ENCODE data around the gene TSPAN17.
A peak's percentile ranks its signal among the peaks of the same experiment; 100 is the strongest.

Gene TSPAN17

DNA sequence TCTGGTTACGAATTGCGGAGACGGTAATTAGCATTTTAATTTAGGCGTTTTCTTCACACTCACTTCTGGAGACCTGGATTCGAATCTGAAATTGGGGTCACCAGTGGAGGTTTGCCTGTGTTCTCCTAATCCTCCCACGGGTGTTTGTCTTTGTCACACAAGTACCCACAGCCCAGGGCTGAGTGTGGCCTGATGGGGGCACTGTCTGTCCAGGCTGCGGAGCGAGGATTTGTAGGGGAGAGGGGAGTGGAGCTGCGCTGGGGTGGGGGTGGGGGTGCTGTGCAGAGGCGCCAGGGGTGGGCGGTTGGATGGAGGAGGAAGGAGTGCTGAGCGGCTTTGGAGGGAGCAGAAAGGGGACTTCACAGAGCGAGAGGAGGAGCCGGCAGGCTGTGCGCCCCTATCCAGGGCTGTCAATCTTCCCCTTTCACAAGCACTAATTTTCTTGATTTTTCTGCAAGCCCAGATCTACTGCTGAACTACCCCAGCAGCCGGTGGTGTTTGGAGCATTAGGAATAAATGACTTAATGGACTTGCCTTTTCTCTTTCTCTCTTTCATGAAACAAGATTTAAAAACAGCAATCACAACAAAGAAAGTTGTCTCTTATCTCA is 53.1 kb downstream of the TSPAN17 start:
- DNase-seq (ENCODE audit: low read depth), result no peak
- TF ChIP-seq, protein P1, sequence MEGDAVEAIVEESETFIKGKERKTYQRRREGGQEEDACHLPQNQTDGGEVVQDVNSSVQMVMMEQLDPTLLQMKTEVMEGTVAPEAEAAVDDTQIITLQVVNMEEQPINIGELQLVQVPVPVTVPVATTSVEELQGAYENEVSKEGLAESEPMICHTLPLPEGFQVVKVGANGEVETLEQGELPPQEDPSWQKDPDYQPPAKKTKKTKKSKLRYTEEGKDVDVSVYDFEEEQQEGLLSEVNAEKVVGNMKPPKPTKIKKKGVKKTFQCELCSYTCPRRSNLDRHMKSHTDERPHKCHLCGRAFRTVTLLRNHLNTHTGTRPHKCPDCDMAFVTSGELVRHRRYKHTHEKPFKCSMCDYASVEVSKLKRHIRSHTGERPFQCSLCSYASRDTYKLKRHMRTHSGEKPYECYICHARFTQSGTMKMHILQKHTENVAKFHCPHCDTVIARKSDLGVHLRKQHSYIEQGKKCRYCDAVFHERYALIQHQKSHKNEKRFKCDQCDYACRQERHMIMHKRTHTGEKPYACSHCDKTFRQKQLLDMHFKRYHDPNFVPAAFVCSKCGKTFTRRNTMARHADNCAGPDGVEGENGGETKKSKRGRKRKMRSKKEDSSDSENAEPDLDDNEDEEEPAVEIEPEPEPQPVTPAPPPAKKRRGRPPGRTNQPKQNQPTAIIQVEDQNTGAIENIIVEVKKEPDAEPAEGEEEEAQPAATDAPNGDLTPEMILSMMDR (conservative IDR thresholded peaks at IDR 0.05; ENCODE audit: control insufficient read depth, insufficient read depth, low read depth, low read length), result peak; percentile 38
- H3K4me3 ChIP-seq (ENCODE audit: control insufficient read depth, low read depth, low read length), result no peak overlapping the region

DNA sequence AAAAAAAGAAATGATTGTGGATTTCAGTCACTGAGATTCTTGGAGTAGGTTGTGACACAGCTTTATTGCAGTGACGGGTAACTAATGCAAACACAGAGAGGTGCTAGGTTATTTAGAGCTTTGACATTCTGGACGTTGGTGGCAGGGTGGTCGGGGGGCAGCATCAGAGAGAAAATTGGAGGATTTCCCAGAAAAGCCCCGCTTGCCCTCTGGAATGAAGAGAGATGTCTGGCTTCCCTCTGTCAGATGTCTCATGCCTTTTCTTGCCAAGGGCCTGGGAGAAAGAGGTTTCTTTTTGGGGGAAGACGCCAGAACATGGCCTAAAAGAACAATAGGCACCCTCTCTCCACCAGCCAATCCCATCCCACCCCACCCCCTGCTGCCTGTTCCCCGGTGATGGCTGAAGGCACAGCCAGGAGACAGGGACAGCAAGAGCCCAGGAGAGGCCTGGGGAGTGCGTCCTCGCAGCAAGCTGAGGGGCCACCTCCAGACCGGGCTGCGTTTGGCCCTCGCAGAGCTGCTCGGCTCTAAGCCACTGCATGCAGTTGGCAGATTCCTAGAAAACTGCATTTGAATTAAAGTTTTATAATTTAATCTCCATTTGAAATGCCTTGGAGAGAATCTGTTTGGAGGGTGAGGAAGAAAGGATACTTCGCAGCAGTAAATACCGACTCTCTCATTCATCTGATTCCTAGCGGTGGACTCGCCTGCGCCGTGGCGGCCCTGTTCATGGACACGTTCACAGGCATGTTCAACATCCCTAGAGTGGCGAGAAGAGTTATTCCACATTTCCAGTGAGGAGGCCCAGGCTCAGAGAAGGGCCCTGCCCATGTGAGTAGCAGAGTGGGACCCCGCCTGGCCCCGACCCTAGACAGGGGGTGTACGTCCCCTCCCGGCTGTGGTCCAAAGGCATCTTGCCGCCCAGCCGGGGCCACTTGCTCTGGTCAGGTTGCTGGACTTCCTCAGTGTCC is 55.7 kb downstream of the TSPAN17 start:
- H3K4me3 ChIP-seq (ENCODE audit: control insufficient read depth, low read depth, low read length), result no peak overlapping the region
- TF ChIP-seq, protein P1 (conservative IDR thresholded peaks at IDR 0.05; ENCODE audit: control insufficient read depth, insufficient read depth, low read depth, low read length), result no peak
- DNase-seq (ENCODE audit: low read depth), result no peak

DNA sequence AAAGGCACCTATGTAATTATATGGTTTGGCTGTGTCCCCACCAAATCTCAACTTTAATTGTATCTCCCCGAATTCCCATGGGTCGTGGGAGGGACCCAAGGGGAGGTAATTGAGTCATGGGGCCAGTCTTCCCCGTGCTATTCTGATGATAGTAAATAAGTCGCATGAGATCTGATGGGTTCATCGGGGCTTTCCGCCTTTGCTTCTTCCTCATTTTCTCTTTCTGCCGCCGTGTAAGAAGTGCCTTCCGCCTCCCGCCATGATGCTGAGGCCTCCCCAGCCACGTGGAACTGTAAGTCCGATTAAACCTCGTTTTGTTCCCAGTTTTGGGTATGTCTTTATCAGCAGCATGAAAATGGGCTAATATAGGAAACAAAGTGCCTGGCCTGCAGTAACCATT is 56.6 kb downstream of the TSPAN17 start:
- no peak overlapping the region for H3K4me3 ChIP-seq (ENCODE audit: control insufficient read depth, low read depth, low read length)
- TF ChIP-seq, protein P1 (conservative IDR thresholded peaks at IDR 0.05; ENCODE audit: control insufficient read depth, insufficient read depth, low read depth, low read length), result no peak
- DNase-seq (ENCODE audit: low read depth), result no peak

DNA sequence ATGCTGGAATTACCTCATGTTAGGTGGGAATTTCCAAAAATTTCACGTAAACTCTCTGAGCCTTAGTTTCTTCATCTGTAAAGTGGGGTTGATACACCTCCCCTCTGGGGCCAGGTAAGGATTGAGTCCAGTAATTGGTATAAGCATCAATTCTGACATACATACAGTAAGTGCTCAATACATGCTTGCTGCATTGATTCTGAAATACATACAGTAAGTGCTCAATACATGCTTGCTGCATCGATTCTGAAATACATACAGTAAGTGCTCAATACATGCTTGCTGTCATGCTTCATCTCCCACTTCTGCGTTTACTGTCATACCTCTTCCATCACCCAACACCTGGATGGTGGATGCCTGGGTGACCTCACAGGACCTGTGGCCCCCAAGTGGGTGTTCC is 57.1 kb downstream of the TSPAN17 start:
- H3K4me3 ChIP-seq (ENCODE audit: control insufficient read depth, low read depth, low read length), result no peak overlapping the region
- TF ChIP-seq, protein P1 (conservative IDR thresholded peaks at IDR 0.05; ENCODE audit: control insufficient read depth, insufficient read depth, low read depth, low read length), result no peak
- DNase-seq (ENCODE audit: low read depth), result no peak

DNA sequence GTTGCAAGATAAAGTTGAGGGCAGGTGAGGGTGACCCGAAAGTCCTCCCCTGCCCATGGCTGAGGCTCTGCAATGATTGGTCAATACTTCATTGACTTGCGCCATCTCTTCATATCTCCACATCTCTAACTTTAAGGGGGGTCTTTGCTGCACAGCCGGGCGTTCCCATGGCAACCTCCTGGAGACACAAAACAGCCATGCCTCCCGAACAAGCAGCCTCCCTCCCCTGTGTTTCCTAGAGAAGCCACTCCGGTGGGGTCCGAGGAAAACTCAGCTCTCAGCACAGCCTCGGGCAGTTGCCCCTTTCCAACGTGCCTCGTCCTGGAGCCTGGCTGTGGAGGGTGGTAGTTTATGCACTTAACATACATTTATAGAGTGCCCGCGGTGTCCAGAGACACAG is 57.5 kb downstream of the TSPAN17 start:
- TF ChIP-seq, protein P1 (conservative IDR thresholded peaks at IDR 0.05; ENCODE audit: control insufficient read depth, insufficient read depth, low read depth, low read length), result no peak
- no peak overlapping the region for H3K4me3 ChIP-seq (ENCODE audit: control insufficient read depth, low read depth, low read length)
- no peak for DNase-seq (ENCODE audit: low read depth)
